ENCODE data around the gene LRRK2. TPM values are rescaled to one million over a fixed set of nuclear protein-coding genes. Genes with fewer than 3 reads are reported as not detected.
"Not testable (repeated sequence)": the region's sequence is repeated elsewhere in the genome, so short reads cannot be mapped to it uniquely, and the experiment has no call there.

LRRK2 gene
- polyA plus RNA-seq, 2 of the 4 experiments (the other 2 are of a cell fraction), result 5.3 to 20.4 TPM

- 55% methylated on average over 1 of the region's 1 CpG for WGBS (ENCODE audit: missing lambda C conversion rate)
- H3K4me1 ChIP-seq, result no peaks in the 10 kb centered on the region
- FAIRE-seq (no peak), DNase-seq (ENCODE audit: low read depth in 1 of 2, low spot score in 1 of 2) (no peak), ATAC-seq (no peak)
- H3K9me3 ChIP-seq, result no peaks in the 10 kb centered on the region
- ChIA-PET CTCF (no interaction called here), POLR2A (no interaction called here)
- TF ChIP-seq MYC (IDR thresholded peaks at IDR 0.05; ENCODE audit: borderline replicate concordance, low read length) (no peak), PHF8 (IDR thresholded peaks at IDR 0.05; ENCODE audit: borderline replicate concordance, low read depth) (no peak), BHLHE40 (IDR thresholded peaks at IDR 0.05; ENCODE audit: low read depth, low read length) (no peak), EHMT2 (IDR thresholded peaks at IDR 0.05; ENCODE audit: low read depth) (no peak), RARB (CRISPR knock-in tag; IDR thresholded peaks at IDR 0.05) (no peak), KDM5A (IDR thresholded peaks at IDR 0.05) (no peak), E2F6 (IDR thresholded peaks at IDR 0.05; ENCODE audit: borderline replicate concordance, low read depth) (no peak), CEBPB (IDR thresholded peaks at IDR 0.05) (no peak)
- H3K27ac ChIP-seq, result no peak overlapping the region
- no peak overlapping the region for H3K4me2 ChIP-seq
- H3K4me3 ChIP-seq, result no peak overlapping the region
Measured at GRCh38 chr12:40382217-40382616, 157.4 kb downstream of the LRRK2 start.

GRCh38 chr12:40387279-40387678 lies 162.5 kb downstream of the LRRK2 start:
- WGBS (ENCODE audit: missing lambda C conversion rate), result 26% methylated on average over 3 of the region's 3 CpGs
- H3K4me2 ChIP-seq; DNase-seq (ENCODE audit: low read depth in 1 of 2, low spot score in 1 of 2); CTCF ChIA-PET; H3K27ac ChIP-seq; FAIRE-seq; ATAC-seq; H3K9me3 ChIP-seq; POLR2A ChIA-PET; H3K4me3 ChIP-seq; H3K4me1 ChIP-seq: not testable (repeated sequence)

GRCh38 chr12:40390980-40391379 lies 166.2 kb downstream of the LRRK2 start:
- WGBS (ENCODE audit: missing lambda C conversion rate), result 30% methylated on average over 2 of the region's 2 CpGs
- H3K4me3 ChIP-seq, result no peak overlapping the region
- FAIRE-seq, result no peak
- peaks cover 16% of the 10 kb centered on the region; the same call in 2 of the 3 replicates for H3K4me1 ChIP-seq
- TF ChIP-seq ZC3H11A (IDR thresholded peaks at IDR 0.05) (no peak), HES2 (IDR thresholded peaks at IDR 0.05) (no peak), BCL3 (IDR thresholded peaks at IDR 0.05) (no peak), HOXA7 (CRISPR knock-in tag; IDR thresholded peaks at IDR 0.05) (no peak), KDM5A (IDR thresholded peaks at IDR 0.05) (no peak), CBX2 (IDR thresholded peaks at IDR 0.05; ENCODE audit: borderline replicate concordance, low read depth) (no peak), KDM1A (IDR thresholded peaks at IDR 0.05; ENCODE audit: low read depth) (no peak), BHLHE40 (IDR thresholded peaks at IDR 0.05; ENCODE audit: low read depth, low read length) (no peak), PHF8 (IDR thresholded peaks at IDR 0.05; ENCODE audit: borderline replicate concordance, low read depth) (no peak), RARB (CRISPR knock-in tag; IDR thresholded peaks at IDR 0.05) (no peak), GATA3 (IDR thresholded peaks at IDR 0.05; ENCODE audit: borderline replicate concordance) (no peak), REST (IDR thresholded peaks at IDR 0.05) (no peak), CEBPB (IDR thresholded peaks at IDR 0.05) (no peak), MAZ (IDR thresholded peaks at IDR 0.05; ENCODE audit: borderline replicate concordance, low read depth, low read length) (no peak), ATOH8 (CRISPR knock-in tag; IDR thresholded peaks at IDR 0.05; ENCODE audit: low read depth) (no peak), MAFK (IDR thresholded peaks at IDR 0.05; ENCODE audit: partially characterized antibody) (no peak), TP53 (CRISPR knock-in tag; IDR thresholded peaks at IDR 0.05) (no peak)
- no peak overlapping the region for H3K4me2 ChIP-seq
- no peak overlapping the region for H3K27ac ChIP-seq
- ChIA-PET CTCF (no interaction called here), POLR2A (no interaction called here)
- no peak for ATAC-seq
- H3K9me3 ChIP-seq, result no peaks in the 10 kb centered on the region
- no peak for DNase-seq (ENCODE audit: low read depth in 1 of 2, low spot score in 1 of 2)

Data from A549 (cell line).